Activated naive CD4-positive, alpha-beta T cell treated with anti-CD3 and anti-CD28 coated beads, Interleukin-2, amount 50 U/mL, for 72 hours (primary cell): Measurements from ENCODE around the gene ZBTB43. TPM values are rescaled to one million over a fixed set of nuclear protein-coding genes. Genes with fewer than 3 reads are reported as not detected.

Experiments used
- ATAC-seq, 2 donors: fragments of 150-1000 bp; cut with Tn5 transposase; 2 replicates each; pipeline ENCODE4 v1.10.0; 2021; ENCODE audit warnings: mild to moderate bottlenecking in 2 of 2, moderate library complexity in 2 of 2
- DNase-seq, 2 donors: peaks; one replicate each; pipeline ENCODE4 v3.0.0; 2021 to 2022; ENCODE audit warnings: low spot score in 2 of 2
- H3K27ac Mint-ChIP-seq, 2 donors: one replicate each; pipeline ENCODE4 v1.8.0; 2022; ENCODE audit warnings: mild to moderate bottlenecking in 2 of 2, mixed read lengths in 2 of 2
- H3K36me3 Mint-ChIP-seq, 2 donors: one replicate each; pipeline ENCODE4 v1.8.0; 2022; ENCODE audit warnings: mixed read lengths in 2 of 2
- H3K9me3 Mint-ChIP-seq, 2 donors: one replicate each; pipeline ENCODE4 v1.8.0; 2022; ENCODE audit warnings: mixed read lengths in 2 of 2
- total RNA-seq, 2 donors: library from RNA; stranded (reverse); gene quantifications; one replicate each; pipeline ENCODE4 v1.2.3, GENCODE V29; 2022

Gene ZBTB43
- total RNA-seq, 2 donors from 2014 or later = 19.5 to 51.4 TPM

DNA sequence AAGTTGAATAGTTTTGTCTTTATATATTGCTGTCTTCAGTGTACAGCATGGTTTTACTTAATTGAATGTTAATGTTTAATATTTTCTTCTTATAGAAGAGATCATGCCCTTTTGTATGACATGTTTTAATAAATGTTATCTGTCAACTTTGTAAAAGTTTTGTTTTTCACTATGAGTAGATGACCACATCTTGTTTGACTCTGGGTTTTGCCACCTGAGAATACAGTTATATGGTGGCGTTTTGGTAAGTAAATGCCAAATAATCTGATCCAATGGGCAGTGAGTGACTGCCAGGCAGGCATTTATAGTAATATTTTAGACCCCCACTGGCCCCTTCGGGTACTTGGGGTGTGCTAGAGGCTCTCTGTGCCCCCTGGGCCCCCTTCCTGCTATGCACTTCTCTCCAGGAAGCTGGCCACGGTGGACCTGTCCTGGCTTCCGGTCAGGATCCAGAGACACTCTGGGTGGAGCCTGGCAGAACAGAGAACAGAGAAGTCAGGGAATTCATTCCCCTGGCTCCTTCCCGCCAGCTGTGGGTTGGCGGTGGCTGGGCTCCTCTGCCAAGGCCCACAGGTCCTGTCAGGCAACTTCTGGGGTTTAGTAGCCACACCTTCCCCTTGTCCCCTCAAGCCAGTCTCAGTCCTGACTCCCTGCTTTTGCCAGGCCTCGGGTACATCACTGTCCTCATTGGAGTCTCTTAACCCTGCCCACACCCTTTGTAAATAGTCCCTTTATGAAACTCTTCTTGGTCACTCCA, 33.4 kb downstream of the ZBTB43 start:
- ATAC-seq (peak in 1 of 2 donors; percentile 49), DNase-seq (no peak)
- H3K27ac Mint-ChIP-seq = no peak overlapping the region
- peaks cover 11 to 23% of the 10 kb centered on the region in 2 donors for H3K36me3 Mint-ChIP-seq
- H3K9me3 Mint-ChIP-seq = no peaks in the 10 kb centered on the region

DNA sequence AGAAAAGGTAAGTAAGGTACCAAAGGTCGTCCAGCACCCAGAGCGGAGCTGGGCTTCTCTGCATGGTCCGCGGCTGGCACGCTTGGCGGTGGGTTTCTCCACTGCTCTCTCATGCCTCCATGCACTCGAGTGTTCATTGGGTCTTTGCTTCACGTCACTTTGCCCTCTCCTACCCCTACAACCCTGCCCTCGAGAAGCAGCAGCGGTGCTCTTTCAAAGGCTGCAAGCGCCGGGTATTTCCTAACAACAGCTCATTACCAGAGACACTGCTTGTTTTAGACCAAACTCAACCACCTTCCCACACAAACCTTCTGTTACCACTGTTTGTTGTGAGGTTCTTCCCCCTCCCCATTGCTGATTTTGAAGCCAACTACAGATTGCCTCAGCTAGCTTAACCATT, 34.1 kb downstream of the ZBTB43 start:
- H3K27ac Mint-ChIP-seq = peak overlapping the region in 1 of 2 donors; percentile 33
- H3K36me3 Mint-ChIP-seq = peaks cover 7 to 18% of the 10 kb centered on the region in 2 donors
- no peak for DNase-seq
- ATAC-seq = peak in 1 of 2 donors; percentile 50
- no peaks in the 10 kb centered on the region for H3K9me3 Mint-ChIP-seq

- DNase-seq = no peak
- Mint-ChIP-seq H3K27ac (peak overlapping the region in 1 of 2 donors; percentile 33), H3K36me3 (peaks cover 5 to 14% of the 10 kb centered on the region in 2 donors), H3K9me3 (no peaks in the 10 kb centered on the region)
- ATAC-seq = no peak
Observed at GRCh38 chr9:126839301-126839700, 34.5 kb downstream of the ZBTB43 start.

- H3K9me3 Mint-ChIP-seq = no peaks in the 10 kb centered on the region
- no peaks in the 10 kb centered on the region for H3K36me3 Mint-ChIP-seq
- peak overlapping the region in 1 of 2 donors; percentile 44 for H3K27ac Mint-ChIP-seq
- ATAC-seq (no peak), DNase-seq (no peak)
Observed at GRCh38 chr9:126842220-126842842, 37.5 kb downstream of the ZBTB43 start.

- no peaks in the 10 kb centered on the region for H3K36me3 Mint-ChIP-seq
- DNase-seq (no peak), ATAC-seq (no peak)
- H3K27ac Mint-ChIP-seq = no peak overlapping the region
- no peaks in the 10 kb centered on the region for H3K9me3 Mint-ChIP-seq
Observed at GRCh38 chr9:126842977-126843799, 38.3 kb downstream of the ZBTB43 start.

- Mint-ChIP-seq H3K9me3 (no peaks in the 10 kb centered on the region), H3K27ac (no peak overlapping the region), H3K36me3 (no peaks in the 10 kb centered on the region)
- DNase-seq (no peak), ATAC-seq (no peak)
Observed at GRCh38 chr9:126844085-126844484, 39.2 kb downstream of the ZBTB43 start.

DNA sequence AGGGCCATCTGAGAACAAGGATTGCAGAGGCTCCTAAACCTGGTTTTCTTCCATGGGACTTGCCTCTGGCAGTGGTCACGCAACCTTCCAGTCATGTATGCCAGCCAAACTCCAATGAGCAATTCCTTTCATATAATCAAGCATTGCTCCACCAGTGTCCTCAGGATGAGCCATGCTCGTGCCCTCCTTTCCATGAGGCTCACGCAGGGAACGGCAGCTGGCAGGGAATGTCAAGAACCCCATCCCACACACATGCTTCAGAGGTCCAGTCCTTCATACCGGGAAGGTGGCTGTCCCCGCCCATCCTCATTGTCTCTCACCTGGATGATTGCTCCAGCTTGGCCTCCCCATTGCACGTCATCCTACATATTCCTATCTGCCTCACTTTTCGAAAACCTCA, 42.2 kb downstream of the ZBTB43 start:
- H3K27ac Mint-ChIP-seq = no peak overlapping the region
- no peaks in the 10 kb centered on the region for H3K36me3 Mint-ChIP-seq
- H3K9me3 Mint-ChIP-seq = no peaks in the 10 kb centered on the region
- DNase-seq (no peak), ATAC-seq (no peak)

GRCh38 chr9:126849591-126850225, 44.9 kb downstream of the ZBTB43 start:
- ATAC-seq (no peak), DNase-seq (no peak)
- Mint-ChIP-seq H3K36me3 (no peaks in the 10 kb centered on the region), H3K27ac (no peak overlapping the region), H3K9me3 (no peaks in the 10 kb centered on the region)

GRCh38 chr9:126851286-126851880, 46.5 kb downstream of the ZBTB43 start:
- Mint-ChIP-seq H3K27ac (no peak overlapping the region), H3K9me3 (no peaks in the 10 kb centered on the region), H3K36me3 (no peaks in the 10 kb centered on the region)
- ATAC-seq (no peak), DNase-seq (no peak)

- ATAC-seq (no peak), DNase-seq (no peak)
- no peaks in the 10 kb centered on the region for H3K36me3 Mint-ChIP-seq
- no peaks in the 10 kb centered on the region for H3K9me3 Mint-ChIP-seq
- H3K27ac Mint-ChIP-seq = no peak overlapping the region
Observed at GRCh38 chr9:126852086-126852688, 47.3 kb downstream of the ZBTB43 start.

- H3K36me3 Mint-ChIP-seq = no peaks in the 10 kb centered on the region
- no peak overlapping the region for H3K27ac Mint-ChIP-seq
- no peak for ATAC-seq
- DNase-seq = no peak
- no peaks in the 10 kb centered on the region for H3K9me3 Mint-ChIP-seq
Observed at GRCh38 chr9:126853667-126854066, 48.8 kb downstream of the ZBTB43 start.

DNA sequence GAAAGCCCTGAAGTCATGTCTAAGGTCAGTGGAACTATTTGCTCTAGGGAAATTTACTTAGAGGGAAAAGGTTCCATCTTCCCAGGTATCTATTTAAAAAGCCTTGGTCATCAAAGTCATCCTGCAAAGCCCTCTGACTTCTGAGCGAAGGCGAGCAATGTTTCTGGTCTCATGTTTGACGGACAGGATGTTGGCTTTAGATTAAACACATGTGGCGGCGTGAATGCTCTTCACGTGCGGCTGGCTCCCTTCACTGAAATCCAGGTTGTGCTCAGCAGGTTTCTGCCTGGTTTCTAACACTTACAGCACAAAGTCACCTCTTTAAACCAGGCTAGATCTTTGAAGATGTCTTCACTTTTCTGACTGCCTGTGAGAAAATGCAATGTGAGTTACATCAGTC, 49.9 kb downstream of the ZBTB43 start:
- DNase-seq (no peak), ATAC-seq (no peak)
- Mint-ChIP-seq H3K36me3 (no peaks in the 10 kb centered on the region), H3K9me3 (no peaks in the 10 kb centered on the region), H3K27ac (no peak overlapping the region)

DNA sequence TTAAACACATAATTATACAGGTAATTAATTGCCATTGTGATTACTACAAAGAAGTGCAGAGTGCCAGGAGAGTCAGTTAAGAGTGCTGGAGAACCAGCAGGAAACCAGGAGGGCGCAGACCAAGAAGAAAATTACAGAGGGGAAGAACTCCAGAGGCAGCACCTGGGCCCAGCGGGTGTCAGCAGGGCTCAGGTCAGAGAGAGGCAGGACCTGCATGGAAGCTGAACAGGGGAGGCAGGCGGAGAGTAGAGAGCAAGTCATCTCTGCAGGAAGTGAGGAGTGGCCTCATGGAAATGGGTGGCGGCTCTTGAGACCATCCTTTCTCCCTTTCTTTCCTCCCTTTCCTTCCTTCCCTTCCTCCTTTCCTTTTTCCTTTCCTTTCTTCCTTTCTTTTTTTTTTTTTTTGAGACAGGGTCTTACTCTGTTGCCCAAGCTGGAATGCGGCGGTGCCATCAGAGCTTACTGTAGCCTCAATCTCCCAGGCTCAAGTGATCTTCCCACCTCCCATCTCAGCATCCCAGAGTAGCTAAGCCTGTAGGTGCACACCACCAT, 51.6 kb downstream of the ZBTB43 start:
- Mint-ChIP-seq H3K9me3 (no peaks in the 10 kb centered on the region), H3K27ac (peak overlapping the region in 1 of 2 donors; percentile 27), H3K36me3 (no peaks in the 10 kb centered on the region)
- DNase-seq (no peak), ATAC-seq (no peak)

- no peaks in the 10 kb centered on the region for H3K36me3 Mint-ChIP-seq
- ATAC-seq (no peak), DNase-seq (no peak)
- no peak overlapping the region for H3K27ac Mint-ChIP-seq
- no peaks in the 10 kb centered on the region for H3K9me3 Mint-ChIP-seq
Observed at GRCh38 chr9:126857261-126857960, 52.6 kb downstream of the ZBTB43 start.

DNA sequence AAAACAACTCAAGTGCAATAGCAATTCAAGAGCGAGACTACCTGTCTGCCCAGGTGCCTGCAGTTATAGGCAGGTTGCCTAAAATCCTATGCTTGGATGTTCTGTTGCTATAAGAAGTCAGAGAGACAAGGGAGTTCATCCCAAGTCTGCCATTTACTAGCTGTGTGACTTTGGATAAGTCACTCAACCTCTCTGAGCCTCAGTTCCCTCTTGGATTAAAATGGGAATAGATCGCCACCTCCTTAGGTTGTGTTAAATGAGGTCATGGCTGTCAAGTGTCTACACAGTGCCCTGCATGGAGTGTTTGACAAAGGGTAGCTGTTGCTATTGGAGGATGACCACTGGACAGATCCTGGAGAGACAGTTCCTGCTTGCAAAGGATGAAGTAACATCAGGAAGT, 54.3 kb downstream of the ZBTB43 start:
- ATAC-seq (no peak), DNase-seq (no peak)
- Mint-ChIP-seq H3K36me3 (no peaks in the 10 kb centered on the region), H3K27ac (peak overlapping the region in 1 of 2 donors; percentile 83), H3K9me3 (no peaks in the 10 kb centered on the region)
